CD4-positive, CD25-positive, alpha-beta regulatory T cell (primary cell): ENCODE measurements around the gene PPM1K. TPM values are rescaled to one million over a fixed set of nuclear protein-coding genes. Genes with fewer than 3 reads are reported as not detected.

Source experiments
- ATAC-seq, 2 donors: fragments of 150-1000 bp; cut with Tn5 transposase; one replicate each; pipeline ENCODE4 v1.10.0; 2021; ENCODE audit warnings: low read depth in 2 of 2, moderate number of reproducible peaks in 2 of 2, moderate library complexity in 1 of 2
- DNase-seq, 3 donors: peaks; one replicate each; pipeline versions ENCODE4 v3.0.0 to v3.0.0-alpha.2; 2012 to 2022; ENCODE audit warnings: mixed read lengths in 1 of 3
- H3K27ac ChIP-seq: one replicate; pipeline ENCODE4 v1.7.0; 2013; ENCODE audit warnings: mild to moderate bottlenecking, low read length; ENCODE audit not compliant: insufficient read depth, poor library complexity, severe bottlenecking
- H3K27me3 ChIP-seq: one replicate; pipeline ENCODE4 v1.7.0; 2013; ENCODE audit warnings: low read length; ENCODE audit not compliant: control insufficient read depth, insufficient read depth
- H3K36me3 ChIP-seq: one replicate; pipeline ENCODE4 v1.7.0; 2013; ENCODE audit warnings: mild to moderate bottlenecking, low read length, moderate library complexity; ENCODE audit not compliant: control insufficient read depth, insufficient read depth
- H3K4me1 ChIP-seq: 2 replicates; pipeline ENCODE4 v1.7.0; 2013; ENCODE audit warnings: mild to moderate bottlenecking, low read length; ENCODE audit not compliant: insufficient read depth, control insufficient read depth, poor library complexity, severe bottlenecking
- H3K4me3 ChIP-seq: one replicate; pipeline ENCODE4 v1.7.0; 2013; ENCODE audit warnings: low read depth, mild to moderate bottlenecking, low read length, moderate library complexity
- H3K9me3 ChIP-seq, 2 experiments: 1 replicate in 1 of 2; 2 replicates in 1 of 2; pipeline ENCODE4 v1.7.0; 2013; ENCODE audit warnings: low read length in 2 of 2, mild to moderate bottlenecking in 1 of 2, moderate library complexity in 1 of 2; ENCODE audit not compliant: control insufficient read depth in 2 of 2
- H3K27ac Mint-ChIP-seq, 3 donors: one replicate each; pipeline ENCODE4 v1.8.0; 2020 to 2022; ENCODE audit warnings: mild to moderate bottlenecking in 3 of 3, mixed read lengths in 3 of 3, moderate library complexity in 2 of 3
- H3K27me3 Mint-ChIP-seq: one replicate; pipeline ENCODE4 v1.8.0; 2022; ENCODE audit warnings: mild to moderate bottlenecking, mixed read lengths
- H3K36me3 Mint-ChIP-seq: one replicate; pipeline ENCODE4 v1.8.0; 2020; ENCODE audit warnings: mixed read lengths
- H3K4me1 Mint-ChIP-seq, 4 donors: one replicate each; pipeline ENCODE4 v1.8.0; 2020 to 2022; ENCODE audit warnings: mixed read lengths in 4 of 4, mild to moderate bottlenecking in 1 of 4
- H3K4me3 Mint-ChIP-seq, 4 donors: one replicate each; pipeline ENCODE4 v1.8.0; 2020 to 2022; ENCODE audit warnings: mild to moderate bottlenecking in 4 of 4, mixed read lengths in 4 of 4, moderate library complexity in 3 of 4
- H3K9me3 Mint-ChIP-seq, 7 donors: one replicate each; pipeline ENCODE4 v1.8.0; 2020 to 2022; ENCODE audit warnings: mixed read lengths in 7 of 7, mild to moderate bottlenecking in 3 of 7, moderate library complexity in 2 of 7
- polyA plus RNA-seq, 4 donors: library from polyadenylated mRNA; unstranded; fragments of 300-500 nt; fragmentation: Illumina TruSeq; gene quantifications; one replicate each; pipeline ENCODE4 v1.2.3, GENCODE V29; 2021
- total RNA-seq: library from RNA; stranded (reverse); gene quantifications from one replicate; pipeline ENCODE4 v1.2.3, GENCODE V29; 2022

The PPM1K gene
- total and polyA plus RNA-seq, 5 donors from 2014 or later = 64.4 to 85.2 (median 79.7) TPM

GRCh38 chr4:88226143-88226542 lies 58.2 kb downstream of the PPM1K start:
- Mint-ChIP-seq H3K27ac (no peak overlapping the region), H3K4me1 (peaks cover 0 to 8% (median 6%) of the 10 kb centered on the region in 4 donors), H3K9me3 (peaks cover 0 to 5% (median 0%) of the 10 kb centered on the region in 7 donors), H3K27me3 (peaks cover 8% of the 10 kb centered on the region), H3K36me3 (no peaks in the 10 kb centered on the region), H3K4me3 (no peak overlapping the region)
- no peak overlapping the region for H3K27ac ChIP-seq
- ATAC-seq (no peak), DNase-seq (no peak)
- H3K4me1 ChIP-seq = peaks cover 7% of the 10 kb centered on the region
- no peaks in the 10 kb centered on the region for H3K9me3 ChIP-seq
- no peak overlapping the region for H3K4me3 ChIP-seq
- H3K27me3 ChIP-seq = no peaks in the 10 kb centered on the region
- H3K36me3 ChIP-seq = no peaks in the 10 kb centered on the region

GRCh38 chr4:88225232-88226105 lies 58.9 kb downstream of the PPM1K start:
- peak in 1 of 2 donors; percentile 34 for ATAC-seq
- no peak overlapping the region for H3K4me3 Mint-ChIP-seq
- no peaks in the 10 kb centered on the region for H3K27me3 ChIP-seq
- peaks cover 0 to 6% (median 2%) of the 10 kb centered on the region in 4 donors for H3K4me1 Mint-ChIP-seq
- peaks cover 2% of the 10 kb centered on the region for H3K4me1 ChIP-seq
- DNase-seq = no peak
- H3K27me3 Mint-ChIP-seq = peaks cover 8% of the 10 kb centered on the region
- H3K9me3 Mint-ChIP-seq = peaks cover 0 to 5% (median 0%) of the 10 kb centered on the region in 7 donors
- H3K36me3 ChIP-seq = no peaks in the 10 kb centered on the region
- H3K4me3 ChIP-seq = no peak overlapping the region
- H3K36me3 Mint-ChIP-seq = no peaks in the 10 kb centered on the region
- H3K27ac Mint-ChIP-seq = no peak overlapping the region
- H3K9me3 ChIP-seq = no peaks in the 10 kb centered on the region
- no peak overlapping the region for H3K27ac ChIP-seq

GRCh38 chr4:88223516-88223915 lies 60.8 kb downstream of the PPM1K start:
- Mint-ChIP-seq H3K27ac (no peak overlapping the region), H3K27me3 (peaks cover 5% of the 10 kb centered on the region), H3K4me3 (no peak overlapping the region), H3K9me3 (peaks cover 0 to 2% (median 0%) of the 10 kb centered on the region in 7 donors), H3K36me3 (no peaks in the 10 kb centered on the region), H3K4me1 (peaks cover 3 to 11% (median 4%) of the 10 kb centered on the region in 4 donors)
- Histone ChIP-seq H3K9me3 (no peaks in the 10 kb centered on the region), H3K36me3 (no peaks in the 10 kb centered on the region), H3K27me3 (no peaks in the 10 kb centered on the region), H3K4me3 (no peak overlapping the region), H3K4me1 (no peaks in the 10 kb centered on the region), H3K27ac (no peak overlapping the region)
- DNase-seq = no peak
- no peak for ATAC-seq

GRCh38 chr4:88219099-88219498 lies 65.3 kb downstream of the PPM1K start:
- Histone ChIP-seq H3K27me3 (no peaks in the 10 kb centered on the region), H3K4me3 (no peak overlapping the region), H3K27ac (no peak overlapping the region), H3K4me1 (no peaks in the 10 kb centered on the region), H3K36me3 (no peaks in the 10 kb centered on the region), H3K9me3 (no peaks in the 10 kb centered on the region)
- Mint-ChIP-seq H3K4me1 (peaks cover 3 to 5% (median 4%) of the 10 kb centered on the region in 4 donors), H3K27ac (no peak overlapping the region), H3K4me3 (no peak overlapping the region), H3K27me3 (peaks cover 16% of the 10 kb centered on the region), H3K36me3 (no peaks in the 10 kb centered on the region), H3K9me3 (peaks cover 0 to 2% (median 0%) of the 10 kb centered on the region in 7 donors)
- peak; percentile 8 to 74 (median 60) for DNase-seq
- peak; percentile 64 to 73 for ATAC-seq

GRCh38 chr4:88217169-88217568 lies 67.2 kb downstream of the PPM1K start:
- DNase-seq (no peak), ATAC-seq (no peak)
- no peak overlapping the region for H3K27ac Mint-ChIP-seq
- H3K4me3 Mint-ChIP-seq = no peak overlapping the region
- no peaks in the 10 kb centered on the region for H3K9me3 ChIP-seq
- H3K4me3 ChIP-seq = no peak overlapping the region
- H3K4me1 ChIP-seq = no peaks in the 10 kb centered on the region
- H3K27me3 ChIP-seq = no peaks in the 10 kb centered on the region
- no peak overlapping the region for H3K27ac ChIP-seq
- H3K36me3 Mint-ChIP-seq = no peaks in the 10 kb centered on the region
- peaks cover 18% of the 10 kb centered on the region for H3K27me3 Mint-ChIP-seq
- peaks cover 3 to 5% (median 4%) of the 10 kb centered on the region in 4 donors for H3K4me1 Mint-ChIP-seq
- H3K36me3 ChIP-seq = no peaks in the 10 kb centered on the region
- H3K9me3 Mint-ChIP-seq = peaks cover 0 to 2% (median 0%) of the 10 kb centered on the region in 7 donors

- Mint-ChIP-seq H3K4me3 (no peak overlapping the region), H3K27ac (no peak overlapping the region), H3K4me1 (peaks cover 3 to 7% (median 4%) of the 10 kb centered on the region in 4 donors), H3K36me3 (no peaks in the 10 kb centered on the region), H3K9me3 (peaks cover 0 to 2% (median 0%) of the 10 kb centered on the region in 7 donors), H3K27me3 (peaks cover 18% of the 10 kb centered on the region)
- Histone ChIP-seq H3K27me3 (no peaks in the 10 kb centered on the region), H3K36me3 (no peaks in the 10 kb centered on the region), H3K4me1 (no peaks in the 10 kb centered on the region), H3K9me3 (no peaks in the 10 kb centered on the region), H3K4me3 (no peak overlapping the region), H3K27ac (no peak overlapping the region)
- DNase-seq = no peak
- ATAC-seq = no peak
Measured at GRCh38 chr4:88216395-88216794, 68.0 kb downstream of the PPM1K start.

- Histone ChIP-seq H3K4me1 (no peaks in the 10 kb centered on the region), H3K27me3 (no peaks in the 10 kb centered on the region), H3K27ac (no peak overlapping the region), H3K36me3 (no peaks in the 10 kb centered on the region), H3K9me3 (no peaks in the 10 kb centered on the region), H3K4me3 (no peak overlapping the region)
- H3K36me3 Mint-ChIP-seq = no peaks in the 10 kb centered on the region
- H3K27ac Mint-ChIP-seq = no peak overlapping the region
- H3K27me3 Mint-ChIP-seq = peaks cover 22% of the 10 kb centered on the region
- DNase-seq = no peak
- peaks cover 0 to 2% (median 0%) of the 10 kb centered on the region in 7 donors for H3K9me3 Mint-ChIP-seq
- ATAC-seq = no peak
- H3K4me1 Mint-ChIP-seq = peaks cover 3 to 7% (median 4%) of the 10 kb centered on the region in 4 donors
- no peak overlapping the region for H3K4me3 Mint-ChIP-seq
Measured at GRCh38 chr4:88215351-88215750, 69.0 kb downstream of the PPM1K start.

- Mint-ChIP-seq H3K27ac (no peak overlapping the region), H3K36me3 (no peaks in the 10 kb centered on the region), H3K9me3 (no peaks in the 10 kb centered on the region), H3K27me3 (peaks cover 19% of the 10 kb centered on the region), H3K4me3 (no peak overlapping the region), H3K4me1 (peaks cover 0 to 7% (median 0%) of the 10 kb centered on the region in 4 donors)
- ATAC-seq (no peak), DNase-seq (no peak)
- no peaks in the 10 kb centered on the region for H3K27me3 ChIP-seq
- H3K36me3 ChIP-seq = no peaks in the 10 kb centered on the region
- no peak overlapping the region for H3K27ac ChIP-seq
- no peaks in the 10 kb centered on the region for H3K4me1 ChIP-seq
- no peak overlapping the region for H3K4me3 ChIP-seq
- H3K9me3 ChIP-seq = no peaks in the 10 kb centered on the region
Measured at GRCh38 chr4:88212253-88212561, 72.2 kb downstream of the PPM1K start.
